ENCODE results near the gene HSF2BP. TPM values are rescaled to one million over a fixed set of nuclear protein-coding genes. Genes with fewer than 3 reads are reported as not detected.
"Not testable (repeated sequence)": the region's sequence is repeated elsewhere in the genome, so short reads cannot be mapped to it uniquely, and the experiment has no call there.

The HSF2BP gene
- total RNA-seq, 1 donor from 2014 or later = 0.26 TPM

- DNase-seq (ENCODE audit: low read depth in 2 of 2) = no peak
Measured at GRCh38 chr21:43598416-43599120, 60.7 kb downstream of the HSF2BP start.

GRCh38 chr21:43597540-43598250 lies 61.6 kb downstream of the HSF2BP start:
- no peak for DNase-seq (ENCODE audit: low read depth in 2 of 2)

GRCh38 chr21:43597052-43597451 lies 62.2 kb downstream of the HSF2BP start:
- DNase-seq (ENCODE audit: low read depth in 2 of 2) = peak in 1 of 2 donors; percentile 44

- no peak for DNase-seq (ENCODE audit: low read depth in 2 of 2)
Measured at GRCh38 chr21:43596616-43597015, 62.7 kb downstream of the HSF2BP start.

- DNase-seq (ENCODE audit: low read depth in 2 of 2) = not testable (repeated sequence)
Measured at GRCh38 chr21:43595769-43596168, 63.5 kb downstream of the HSF2BP start.

- DNase-seq (ENCODE audit: low read depth in 2 of 2) = no peak
Measured at GRCh38 chr21:43593078-43593477, 66.2 kb downstream of the HSF2BP start.

- DNase-seq (ENCODE audit: low read depth in 2 of 2) = peak; percentile 86 to 89
Measured at GRCh38 chr21:43591571-43591970, 67.7 kb downstream of the HSF2BP start.

- no peak for DNase-seq (ENCODE audit: low read depth in 2 of 2)
Measured at GRCh38 chr21:43590194-43590593, 69.1 kb downstream of the HSF2BP start.

GRCh38 chr21:43588957-43589356 lies 70.3 kb downstream of the HSF2BP start:
- DNase-seq (ENCODE audit: low read depth in 2 of 2) = no peak

- peak; percentile 99 for DNase-seq (ENCODE audit: low read depth in 2 of 2)
Measured at GRCh38 chr21:43585924-43586413, 73.3 kb downstream of the HSF2BP start.

GRCh38 chr21:43585514-43585913 lies 73.8 kb downstream of the HSF2BP start:
- DNase-seq (ENCODE audit: low read depth in 2 of 2) = no peak

- DNase-seq (ENCODE audit: low read depth in 2 of 2) = no peak
Measured at GRCh38 chr21:43581453-43581852, 77.8 kb downstream of the HSF2BP start.

- DNase-seq (ENCODE audit: low read depth in 2 of 2) = no peak
Measured at GRCh38 chr21:43578677-43579303, 80.5 kb downstream of the HSF2BP start.

- no peak for DNase-seq (ENCODE audit: low read depth in 2 of 2)
Measured at GRCh38 chr21:43575473-43575844, 83.8 kb downstream of the HSF2BP start.

- no peak for DNase-seq (ENCODE audit: low read depth in 2 of 2)
Measured at GRCh38 chr21:43574741-43575472, 84.4 kb downstream of the HSF2BP start.

GRCh38 chr21:43573921-43574320 lies 85.4 kb downstream of the HSF2BP start:
- DNase-seq (ENCODE audit: low read depth in 2 of 2) = no peak

GRCh38 chr21:43572446-43572845 lies 86.8 kb downstream of the HSF2BP start:
- no peak for DNase-seq (ENCODE audit: low read depth in 2 of 2)

- DNase-seq (ENCODE audit: low read depth in 2 of 2) = no peak
Measured at GRCh38 chr21:43571976-43572375, 87.3 kb downstream of the HSF2BP start.

GRCh38 chr21:43570195-43570594 lies 89.1 kb downstream of the HSF2BP start:
- not testable (repeated sequence) for DNase-seq (ENCODE audit: low read depth in 2 of 2)

- not testable (repeated sequence) for DNase-seq (ENCODE audit: low read depth in 2 of 2)
Measured at GRCh38 chr21:43562451-43562850, 96.8 kb downstream of the HSF2BP start.

- DNase-seq (ENCODE audit: low read depth in 2 of 2) = not testable (repeated sequence)
Measured at GRCh38 chr21:43540561-43540960, 118.7 kb downstream of the HSF2BP start.

Measured in dermis microvascular lymphatic vessel endothelial cell (primary cell).